HG02938 (cell line): ENCODE measurements around the gene ESPN.

Source experiments
- ATAC-seq: cut with Tn5 transposase; IDR thresholded peaks from one replicate; pipeline ENCODE4 v1.9.1; 2021; ENCODE audit warnings: mild to moderate bottlenecking, moderate library complexity; ENCODE audit not compliant: unreplicated experiment

The ESPN gene

DNA sequence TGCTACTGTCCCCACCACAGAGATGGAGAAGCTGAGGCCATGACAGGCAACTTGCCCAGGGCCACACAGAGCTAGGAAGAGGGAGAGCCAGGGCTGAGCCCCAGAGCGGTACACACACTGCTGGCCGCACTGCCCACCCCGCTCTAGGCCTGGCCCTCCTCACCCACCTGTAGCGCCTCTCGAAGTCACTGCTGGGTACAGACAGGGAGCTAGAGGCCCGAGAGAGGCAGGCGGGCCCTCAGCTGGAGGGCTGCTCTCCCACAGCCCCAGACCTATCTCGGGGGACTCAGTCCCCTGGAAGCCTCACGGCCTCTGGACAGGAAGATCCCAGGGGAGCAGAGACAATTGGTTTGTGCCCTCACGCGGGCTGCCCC lies 84.2 kb downstream of the ESPN start:
- ATAC-seq, result no peak

DNA sequence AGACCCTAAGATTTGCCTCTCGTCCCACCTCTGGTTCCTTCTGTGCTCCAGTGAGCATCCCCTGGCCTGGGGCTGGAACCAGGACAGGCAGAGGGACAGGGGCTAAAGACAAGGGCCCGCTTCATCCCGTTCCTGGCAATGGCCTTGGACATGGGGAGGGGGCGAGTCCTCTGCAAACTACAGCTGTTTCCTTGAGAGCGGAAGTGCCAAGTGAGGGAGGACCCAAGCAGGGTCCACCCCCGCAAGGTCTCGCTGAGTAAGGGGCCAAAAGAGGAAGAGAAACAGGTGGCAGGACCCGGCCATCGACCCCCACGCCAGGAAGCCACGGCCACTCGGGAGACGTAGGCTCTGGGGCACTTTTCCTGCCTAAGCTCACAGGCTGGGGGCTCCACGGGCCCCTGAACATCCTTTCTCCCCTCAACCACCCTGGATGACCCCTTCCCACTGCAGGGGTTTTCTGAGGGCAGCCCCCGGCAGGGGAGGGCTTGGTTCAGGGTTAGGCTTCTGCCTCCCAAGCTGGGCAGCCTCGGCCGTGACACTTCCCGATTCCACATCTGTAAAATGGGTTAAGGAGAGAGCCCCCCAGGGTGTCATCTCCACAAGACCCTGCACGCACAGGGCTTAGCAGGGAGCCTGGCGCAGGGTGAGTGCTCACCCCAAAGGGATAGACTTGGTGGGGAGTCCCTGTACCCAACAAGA lies 84.8 kb downstream of the ESPN start:
- ATAC-seq, result no peak

DNA sequence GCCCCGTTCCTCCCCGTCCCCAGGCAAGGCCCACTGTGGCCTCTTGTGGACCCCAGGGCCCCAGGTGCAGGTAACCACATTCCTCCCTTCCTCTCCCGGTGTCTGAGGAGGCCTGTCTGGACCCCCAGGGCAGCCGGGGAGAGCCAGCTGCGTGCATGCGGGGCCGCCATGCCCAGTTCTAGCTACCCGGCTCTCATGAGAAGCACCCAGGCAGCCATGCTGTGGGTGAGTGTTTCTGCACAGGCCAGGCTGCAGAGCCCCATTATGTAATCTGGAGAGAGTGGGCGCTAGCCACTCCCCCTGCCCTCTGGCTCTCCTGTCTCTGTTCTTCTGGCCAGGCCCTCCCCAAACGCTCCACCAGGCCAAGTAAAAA lies 85.3 kb downstream of the ESPN start:
- no peak for ATAC-seq

- no peak for ATAC-seq
These were observed 85.9 kb downstream of the ESPN start for GRCh38 chr1:6510493-6510892.
